ENCODE data around the gene NFIA.
A peak's percentile ranks its signal among the peaks of the same experiment; 100 is the strongest.

NFIA gene

DNA sequence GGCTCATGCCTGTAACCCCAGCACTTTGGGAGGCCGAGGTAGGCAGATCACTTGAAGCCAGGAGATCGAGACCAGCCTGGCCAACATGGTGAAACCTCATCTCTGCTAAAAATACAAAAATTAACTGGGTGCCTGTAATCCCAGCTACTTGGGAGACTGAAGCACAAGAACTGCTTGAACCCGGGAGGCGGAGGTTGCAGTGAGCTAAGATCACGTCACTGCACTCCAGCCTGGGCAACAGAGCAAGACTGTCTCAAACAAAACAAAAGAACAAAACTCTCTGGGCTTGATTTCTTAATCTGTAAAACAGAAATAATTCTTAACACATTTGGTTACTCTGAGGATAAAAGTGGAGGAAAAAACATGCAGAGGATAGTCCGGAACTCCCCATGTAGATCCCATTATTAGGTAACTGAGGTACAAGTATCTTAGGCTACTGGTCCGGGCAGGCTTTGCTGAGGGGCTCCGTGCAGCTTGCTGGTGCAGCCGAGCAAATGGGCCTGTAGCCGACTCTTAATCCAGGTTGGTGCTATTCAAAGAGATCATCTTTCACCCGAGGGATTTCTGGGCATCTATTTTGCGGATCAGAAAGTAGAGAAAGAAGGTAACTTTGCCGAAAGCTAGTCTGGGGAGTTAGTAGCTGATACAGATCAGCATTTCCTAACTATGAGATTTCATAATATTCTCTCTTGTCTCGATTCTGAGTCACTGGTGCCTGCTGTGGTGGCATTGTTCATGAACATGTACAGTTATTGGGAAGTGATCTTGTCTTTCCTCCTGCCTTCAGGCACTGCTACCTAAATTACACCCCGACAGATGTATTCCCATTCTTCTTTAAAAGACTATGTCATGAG is 56.8 kb downstream of the NFIA start (continued):
- TF ChIP-seq PRDM1 (tag by site-specific recombination; IDR thresholded peaks at IDR 0.05) (peak; percentile 61), ZNF214 (tag by site-specific recombination; IDR thresholded peaks at IDR 0.05; ENCODE audit: borderline replicate concordance) (no peak), HOXC10 (CRISPR knock-in tag; IDR thresholded peaks at IDR 0.05) (no peak), GLIS2 (tag by site-specific recombination; IDR thresholded peaks at IDR 0.05) (no peak), KLF8 (tag by site-specific recombination; IDR thresholded peaks at IDR 0.05) (no peak), ZNF629 (tag by site-specific recombination; IDR thresholded peaks at IDR 0.05) (no peak), SALL2 (tag by site-specific recombination; IDR thresholded peaks at IDR 0.05; ENCODE audit: borderline replicate concordance) (no peak), IKZF3 (tag by site-specific recombination; IDR thresholded peaks at IDR 0.05) (peak; percentile 54), ZNF157 (tag by site-specific recombination; IDR thresholded peaks at IDR 0.05) (no peak), KLF7 (tag by site-specific recombination; IDR thresholded peaks at IDR 0.05; ENCODE audit: borderline replicate concordance) (no peak), ZFP69B (tag by site-specific recombination; IDR thresholded peaks at IDR 0.05) (no peak), ZNF670 (tag by site-specific recombination; IDR thresholded peaks at IDR 0.05; ENCODE audit: low read depth) (no peak), ZNF785 (tag by site-specific recombination; IDR thresholded peaks at IDR 0.05) (no peak), GLIS1 (tag by site-specific recombination; IDR thresholded peaks at IDR 0.05) (no peak), ZNF146 (tag by site-specific recombination; IDR thresholded peaks at IDR 0.05) (no peak), KLF9 (tag by site-specific recombination; IDR thresholded peaks at IDR 0.05; ENCODE audit: low read depth) (no peak), PATZ1 (tag by site-specific recombination; IDR thresholded peaks at IDR 0.05) (no peak), ZNF692 (tag by site-specific recombination; IDR thresholded peaks at IDR 0.05) (no peak), ZNF184 (tag by site-specific recombination; IDR thresholded peaks at IDR 0.05) (peak; percentile 43; the same call in 1 of the 2 replicates), ZNF248 (tag by site-specific recombination; IDR thresholded peaks at IDR 0.05) (no peak), ZNF514 (tag by site-specific recombination; IDR thresholded peaks at IDR 0.05) (no peak), ZNF362 (tag by site-specific recombination; IDR thresholded peaks at IDR 0.05) (no peak), ZNF404 (tag by site-specific recombination; IDR thresholded peaks at IDR 0.05) (no peak), ZNF426 (tag by site-specific recombination; IDR thresholded peaks at IDR 0.05) (no peak), SP7 (tag by site-specific recombination; IDR thresholded peaks at IDR 0.05) (0 out of 2 replicates have a peak, but pooled peaks have one; percentile 28), ZNF473 (tag by site-specific recombination; IDR thresholded peaks at IDR 0.05) (no peak), ZNF416 (tag by site-specific recombination; IDR thresholded peaks at IDR 0.05) (no peak), ZNF132 (tag by site-specific recombination; IDR thresholded peaks at IDR 0.05; ENCODE audit: borderline replicate concordance) (no peak)
- TF ChIP-seq, protein P1, sequence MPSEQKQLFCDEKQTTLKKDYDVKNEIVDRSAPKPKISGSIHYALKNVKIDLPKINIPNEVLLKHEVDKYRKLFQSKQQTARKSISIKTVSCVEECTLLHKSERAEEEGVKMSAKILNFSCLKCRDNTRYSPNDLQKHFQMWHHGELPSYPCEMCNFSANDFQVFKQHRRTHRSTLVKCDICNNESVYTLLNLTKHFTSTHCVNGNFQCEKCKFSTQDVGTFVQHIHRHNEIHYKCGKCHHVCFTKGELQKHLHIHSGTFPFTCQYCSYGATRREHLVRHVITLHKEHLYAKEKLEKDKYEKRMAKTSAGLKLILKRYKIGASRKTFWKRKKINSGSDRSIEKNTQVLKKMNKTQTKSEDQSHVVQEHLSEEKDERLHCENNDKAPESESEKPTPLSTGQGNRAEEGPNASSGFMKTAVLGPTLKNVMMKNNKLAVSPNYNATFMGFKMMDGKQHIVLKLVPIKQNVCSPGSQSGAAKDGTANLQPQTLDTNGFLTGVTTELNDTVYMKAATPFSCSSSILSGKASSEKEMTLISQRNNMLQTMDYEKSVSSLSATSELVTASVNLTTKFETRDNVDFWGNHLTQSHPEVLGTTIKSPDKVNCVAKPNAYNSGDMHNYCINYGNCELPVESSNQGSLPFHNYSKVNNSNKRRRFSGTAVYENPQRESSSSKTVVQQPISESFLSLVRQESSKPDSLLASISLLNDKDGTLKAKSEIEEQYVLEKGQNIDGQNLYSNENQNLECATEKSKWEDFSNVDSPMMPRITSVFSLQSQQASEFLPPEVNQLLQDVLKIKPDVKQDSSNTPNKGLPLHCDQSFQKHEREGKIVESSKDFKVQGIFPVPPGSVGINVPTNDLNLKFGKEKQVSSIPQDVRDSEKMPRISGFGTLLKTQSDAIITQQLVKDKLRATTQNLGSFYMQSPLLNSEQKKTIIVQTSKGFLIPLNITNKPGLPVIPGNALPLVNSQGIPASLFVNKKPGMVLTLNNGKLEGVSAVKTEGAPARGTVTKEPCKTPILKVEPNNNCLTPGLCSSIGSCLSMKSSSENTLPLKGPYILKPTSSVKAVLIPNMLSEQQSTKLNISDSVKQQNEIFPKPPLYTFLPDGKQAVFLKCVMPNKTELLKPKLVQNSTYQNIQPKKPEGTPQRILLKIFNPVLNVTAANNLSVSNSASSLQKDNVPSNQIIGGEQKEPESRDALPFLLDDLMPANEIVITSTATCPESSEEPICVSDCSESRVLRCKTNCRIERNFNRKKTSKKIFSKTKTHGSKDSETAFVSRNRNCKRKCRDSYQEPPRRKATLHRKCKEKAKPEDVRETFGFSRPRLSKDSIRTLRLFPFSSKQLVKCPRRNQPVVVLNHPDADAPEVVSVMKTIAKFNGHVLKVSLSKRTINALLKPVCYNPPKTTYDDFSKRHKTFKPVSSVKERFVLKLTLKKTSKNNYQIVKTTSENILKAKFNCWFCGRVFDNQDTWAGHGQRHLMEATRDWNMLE (tag by site-specific recombination; conservative IDR thresholded peaks at IDR 0.05; ENCODE audit: low read depth) = no peak
- TF ChIP-seq, protein P2, sequence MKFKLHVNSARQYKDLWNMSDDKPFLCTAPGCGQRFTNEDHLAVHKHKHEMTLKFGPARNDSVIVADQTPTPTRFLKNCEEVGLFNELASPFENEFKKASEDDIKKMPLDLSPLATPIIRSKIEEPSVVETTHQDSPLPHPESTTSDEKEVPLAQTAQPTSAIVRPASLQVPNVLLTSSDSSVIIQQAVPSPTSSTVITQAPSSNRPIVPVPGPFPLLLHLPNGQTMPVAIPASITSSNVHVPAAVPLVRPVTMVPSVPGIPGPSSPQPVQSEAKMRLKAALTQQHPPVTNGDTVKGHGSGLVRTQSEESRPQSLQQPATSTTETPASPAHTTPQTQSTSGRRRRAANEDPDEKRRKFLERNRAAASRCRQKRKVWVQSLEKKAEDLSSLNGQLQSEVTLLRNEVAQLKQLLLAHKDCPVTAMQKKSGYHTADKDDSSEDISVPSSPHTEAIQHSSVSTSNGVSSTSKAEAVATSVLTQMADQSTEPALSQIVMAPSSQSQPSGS (tag by site-specific recombination; IDR thresholded peaks at IDR 0.05; ENCODE audit: low read depth) = no peak

Measured in HEK293 (cell line).